ENCODE measurements around the gene PRDM16.
A peak's percentile ranks its signal among the peaks of the same experiment; 100 is the strongest.

The PRDM16 gene

DNA sequence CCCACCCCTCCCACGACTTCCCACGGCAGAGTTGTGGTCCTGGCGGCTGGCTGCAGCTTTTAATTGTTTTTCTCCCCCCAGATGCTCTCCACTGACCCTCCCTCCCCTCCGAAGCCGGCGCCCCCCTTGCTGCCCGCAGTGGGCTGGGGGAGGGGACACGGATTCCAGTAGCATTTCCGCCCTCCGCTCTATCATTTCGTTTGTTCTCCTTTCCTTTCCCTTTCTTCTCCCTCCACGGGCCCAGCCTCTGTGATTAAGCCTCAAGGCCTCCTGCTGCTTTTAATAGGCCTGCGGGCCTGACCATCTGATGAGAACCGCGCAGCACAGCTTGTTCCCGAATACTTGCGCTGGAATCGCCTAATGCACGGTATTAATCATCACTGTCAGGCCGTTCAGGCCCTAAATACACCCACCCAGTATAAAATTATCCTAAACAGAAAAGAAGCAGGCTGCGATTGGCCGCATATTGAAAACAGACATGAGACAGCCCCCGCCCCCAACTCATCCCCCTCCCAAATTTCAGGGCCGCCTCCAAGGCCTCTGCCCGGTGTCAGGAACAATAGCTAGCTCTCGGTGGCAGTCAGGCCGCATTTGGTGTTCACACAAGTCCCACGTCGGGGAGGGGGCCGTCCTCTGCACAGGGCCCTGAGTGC is 283.4 kb downstream of the PRDM16 start:
- peaks cover 7 to 53% of the 10 kb centered on the region in 2 donors for H3K4me1 ChIP-seq (ENCODE audit: control insufficient read depth in 2 of 2, insufficient read depth in 1 of 2, low read depth in 1 of 2, low read length in 2 of 2)

DNA sequence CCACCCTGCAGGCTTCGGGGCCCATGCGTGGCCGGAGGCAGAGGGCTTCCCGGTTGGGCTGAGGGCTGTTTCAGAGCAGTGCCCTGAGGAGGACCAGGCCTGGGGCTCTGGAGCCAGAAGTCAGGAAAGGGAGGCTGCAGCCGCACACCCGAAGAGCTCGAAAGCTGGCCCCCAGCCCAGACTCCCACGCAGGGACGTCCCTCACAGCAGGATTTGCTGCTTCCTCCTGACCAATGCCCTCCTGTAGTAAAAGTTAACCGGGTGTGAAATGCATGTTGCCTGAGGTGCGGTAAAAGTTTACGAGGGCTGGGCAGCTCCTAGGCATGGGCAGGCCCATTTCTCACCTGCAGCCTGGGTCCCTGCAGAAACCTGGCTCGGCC is 283.9 kb downstream of the PRDM16 start:
- Histone ChIP-seq H3K4me1 (ENCODE audit: control insufficient read depth in 2 of 2, insufficient read depth in 1 of 2, low read depth in 1 of 2, low read length in 2 of 2) (peaks cover 7 to 53% of the 10 kb centered on the region in 2 donors), H3K9me3 (replicated peaks in 1 of 2; ENCODE audit: control insufficient read depth in 2 of 2, insufficient read depth in 1 of 2, low read depth in 1 of 2, low read length in 2 of 2) (no peaks in the 10 kb centered on the region), H3K36me3 (replicated peaks in 1 of 2; ENCODE audit: control insufficient read depth in 2 of 2, insufficient read depth in 2 of 2, low read length in 2 of 2) (no peaks in the 10 kb centered on the region), H2BK12ac (ENCODE audit: low read length) (peak overlapping the region; percentile 80), H2BK15ac (ENCODE audit: low read length) (peak overlapping the region; percentile 91), H3K23ac (ENCODE audit: low read depth, low read length, poor library complexity) (peak overlapping the region; percentile 62), H4K8ac (ENCODE audit: low read depth, low read length) (peak overlapping the region; percentile 72), H2BK120ac (ENCODE audit: low read depth, low read length) (peak overlapping the region; percentile 99), H3K14ac (ENCODE audit: low read length) (peak overlapping the region; percentile 67), H3K27me3 (ENCODE audit: control insufficient read depth in 3 of 3, insufficient read depth in 3 of 3, low read depth in 1 of 3, low read length in 3 of 3) (peaks cover 0 to 68% (median 0%) of the 10 kb centered on the region in 3 experiments), H4K91ac (ENCODE audit: low read depth, low read length, poor library complexity) (peak overlapping the region; percentile 96), H3K27ac (replicated peaks; ENCODE audit: low read length) (peak overlapping the region; percentile 97), H2AK5ac (ENCODE audit: low read depth, low read length) (peak overlapping the region; percentile 77), H2AFZ (ENCODE audit: low read length) (peak overlapping the region; percentile 87), H3K4ac (ENCODE audit: low read length) (peak overlapping the region; percentile 4), H3K4me2 (ENCODE audit: insufficient read depth, low read length, poor library complexity, severe bottlenecking) (peak overlapping the region; percentile 58), H2BK5ac (ENCODE audit: low read length) (peak overlapping the region; percentile 100), H3K79me1 (ENCODE audit: low read depth, low read length) (peaks cover 4% of the 10 kb centered on the region), H3K4me3 (ENCODE audit: low read length in 2 of 2) (no peak overlapping the region), H3K18ac (ENCODE audit: low read length) (peak overlapping the region; percentile 99), H3K9ac (ENCODE audit: low read depth, low read length, poor library complexity) (peak overlapping the region; percentile 86)
- no peak for DNase-seq (ENCODE audit: low spot score)
- WGBS, 2 donors (ENCODE audit: extremely low coverage in 2 of 2, insufficient read length in 2 of 2, insufficient replicate concordance in 1 of 2) = no CpG with 5 or more reads among the region's 13 CpGs

More for the DNA sequence above, 283.4 kb downstream of the PRDM16 start:
- Histone ChIP-seq H3K79me1 (ENCODE audit: low read depth, low read length) (peaks cover 4% of the 10 kb centered on the region), H2AFZ (ENCODE audit: low read length) (peak overlapping the region; percentile 87), H3K14ac (ENCODE audit: low read length) (peak overlapping the region; percentile 67), H2BK120ac (ENCODE audit: low read depth, low read length) (peak overlapping the region; percentile 99), H3K4me3 (ENCODE audit: low read length in 2 of 2) (no peak overlapping the region), H3K36me3 (replicated peaks in 1 of 2; ENCODE audit: control insufficient read depth in 2 of 2, insufficient read depth in 2 of 2, low read length in 2 of 2) (no peaks in the 10 kb centered on the region), H2BK12ac (ENCODE audit: low read length) (peak overlapping the region; percentile 100), H2BK15ac (ENCODE audit: low read length) (peak overlapping the region; percentile 97), H4K8ac (ENCODE audit: low read depth, low read length) (peak overlapping the region; percentile 72), H2AK5ac (ENCODE audit: low read depth, low read length) (peak overlapping the region; percentile 96), H3K4me2 (ENCODE audit: insufficient read depth, low read length, poor library complexity, severe bottlenecking) (peak overlapping the region; percentile 58), H3K9me3 (replicated peaks in 1 of 2; ENCODE audit: control insufficient read depth in 2 of 2, insufficient read depth in 1 of 2, low read depth in 1 of 2, low read length in 2 of 2) (no peaks in the 10 kb centered on the region), H3K27me3 (ENCODE audit: control insufficient read depth in 3 of 3, insufficient read depth in 3 of 3, low read depth in 1 of 3, low read length in 3 of 3) (peaks cover 0 to 68% (median 0%) of the 10 kb centered on the region in 3 experiments), H3K23ac (ENCODE audit: low read depth, low read length, poor library complexity) (peak overlapping the region; percentile 96), H4K91ac (ENCODE audit: low read depth, low read length, poor library complexity) (peak overlapping the region; percentile 99), H3K18ac (ENCODE audit: low read length) (peak overlapping the region; percentile 100), H2BK5ac (ENCODE audit: low read length) (peak overlapping the region; percentile 100), H3K4ac (ENCODE audit: low read length) (peak overlapping the region; percentile 99), H3K9ac (ENCODE audit: low read depth, low read length, poor library complexity) (peak overlapping the region; percentile 86), H3K27ac (replicated peaks; ENCODE audit: low read length) (peak overlapping the region; percentile 97)
- no CpG with 5 or more reads among the region's 30 CpGs for WGBS, 2 donors (ENCODE audit: extremely low coverage in 2 of 2, insufficient read length in 2 of 2, insufficient replicate concordance in 1 of 2)
- DNase-seq (ENCODE audit: low spot score) = peak; percentile 88

GRCh38 chr1:3353876-3354275 is 284.9 kb downstream of the PRDM16 start:
- Histone ChIP-seq H3K9ac (ENCODE audit: low read depth, low read length, poor library complexity) (no peak overlapping the region), H3K4me1 (ENCODE audit: control insufficient read depth in 2 of 2, insufficient read depth in 1 of 2, low read depth in 1 of 2, low read length in 2 of 2) (peaks cover 7 to 44% of the 10 kb centered on the region in 2 donors), H3K23ac (ENCODE audit: low read depth, low read length, poor library complexity) (peak overlapping the region; percentile 62), H3K4me2 (ENCODE audit: insufficient read depth, low read length, poor library complexity, severe bottlenecking) (no peak overlapping the region), H3K4me3 (ENCODE audit: low read length in 2 of 2) (no peak overlapping the region), H3K18ac (ENCODE audit: low read length) (peak overlapping the region; percentile 99), H3K14ac (ENCODE audit: low read length) (no peak overlapping the region), H2BK120ac (ENCODE audit: low read depth, low read length) (peak overlapping the region; percentile 99), H2AFZ (ENCODE audit: low read length) (no peak overlapping the region), H4K8ac (ENCODE audit: low read depth, low read length) (no peak overlapping the region), H3K27me3 (ENCODE audit: control insufficient read depth in 3 of 3, insufficient read depth in 3 of 3, low read depth in 1 of 3, low read length in 3 of 3) (peaks cover 0 to 72% (median 0%) of the 10 kb centered on the region in 3 experiments), H3K79me1 (ENCODE audit: low read depth, low read length) (peaks cover 3% of the 10 kb centered on the region), H3K36me3 (replicated peaks in 1 of 2; ENCODE audit: control insufficient read depth in 2 of 2, insufficient read depth in 2 of 2, low read length in 2 of 2) (no peaks in the 10 kb centered on the region), H2AK5ac (ENCODE audit: low read depth, low read length) (peak overlapping the region; percentile 77), H3K27ac (replicated peaks; ENCODE audit: low read length) (peak overlapping the region; percentile 97), H3K4ac (ENCODE audit: low read length) (no peak overlapping the region), H3K9me3 (replicated peaks in 1 of 2; ENCODE audit: control insufficient read depth in 2 of 2, insufficient read depth in 1 of 2, low read depth in 1 of 2, low read length in 2 of 2) (no peaks in the 10 kb centered on the region), H2BK12ac (ENCODE audit: low read length) (no peak overlapping the region), H2BK15ac (ENCODE audit: low read length) (peak overlapping the region; percentile 91), H4K91ac (ENCODE audit: low read depth, low read length, poor library complexity) (peak overlapping the region; percentile 56), H2BK5ac (ENCODE audit: low read length) (peak overlapping the region; percentile 100)
- DNase-seq (ENCODE audit: low spot score) = no peak
- no CpG with 5 or more reads among the region's 8 CpGs for WGBS, 2 donors (ENCODE audit: extremely low coverage in 2 of 2, insufficient read length in 2 of 2, insufficient replicate concordance in 1 of 2)

DNA sequence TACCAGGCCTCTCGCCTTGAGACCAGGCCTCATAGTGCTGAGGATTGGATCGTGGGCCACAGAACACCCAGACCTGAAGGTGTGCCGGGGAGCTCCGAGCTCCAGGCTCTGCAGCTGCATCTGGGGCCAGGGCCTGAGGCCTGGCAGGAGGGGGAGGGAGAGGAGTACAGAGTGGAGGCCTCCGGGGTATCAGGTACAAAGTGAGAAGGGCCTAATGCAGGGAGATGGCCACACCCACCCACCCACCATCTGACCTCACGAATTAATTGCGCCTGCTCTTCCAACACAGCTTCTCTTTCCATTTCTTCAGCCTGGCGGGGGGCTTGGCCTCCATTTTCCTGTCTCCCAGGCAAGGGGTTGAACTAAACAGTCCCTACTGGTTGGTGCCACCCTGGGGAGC is 286.1 kb downstream of the PRDM16 start:
- Histone ChIP-seq H3K27ac (replicated peaks; ENCODE audit: low read length) (no peak overlapping the region), H3K14ac (ENCODE audit: low read length) (peak overlapping the region; percentile 86), H3K4ac (ENCODE audit: low read length) (peak overlapping the region; percentile 93), H4K8ac (ENCODE audit: low read depth, low read length) (no peak overlapping the region), H3K4me2 (ENCODE audit: insufficient read depth, low read length, poor library complexity, severe bottlenecking) (no peak overlapping the region), H3K27me3 (ENCODE audit: control insufficient read depth in 3 of 3, insufficient read depth in 3 of 3, low read depth in 1 of 3, low read length in 3 of 3) (peaks cover 0 to 79% (median 0%) of the 10 kb centered on the region in 3 experiments), H4K91ac (ENCODE audit: low read depth, low read length, poor library complexity) (no peak overlapping the region), H2AK5ac (ENCODE audit: low read depth, low read length) (peak overlapping the region; percentile 97), H3K79me1 (ENCODE audit: low read depth, low read length) (peaks cover 3% of the 10 kb centered on the region), H3K9ac (ENCODE audit: low read depth, low read length, poor library complexity) (peak overlapping the region; percentile 76), H2BK120ac (ENCODE audit: low read depth, low read length) (no peak overlapping the region), H3K4me1 (ENCODE audit: control insufficient read depth in 2 of 2, insufficient read depth in 1 of 2, low read depth in 1 of 2, low read length in 2 of 2) (peaks cover 7 to 37% of the 10 kb centered on the region in 2 donors), H3K9me3 (replicated peaks in 1 of 2; ENCODE audit: control insufficient read depth in 2 of 2, insufficient read depth in 1 of 2, low read depth in 1 of 2, low read length in 2 of 2) (no peaks in the 10 kb centered on the region), H2BK5ac (ENCODE audit: low read length) (no peak overlapping the region), H3K4me3 (ENCODE audit: low read length in 2 of 2) (no peak overlapping the region), H2BK12ac (ENCODE audit: low read length) (peak overlapping the region; percentile 82), H3K36me3 (replicated peaks in 1 of 2; ENCODE audit: control insufficient read depth in 2 of 2, insufficient read depth in 2 of 2, low read length in 2 of 2) (no peaks in the 10 kb centered on the region), H3K23ac (ENCODE audit: low read depth, low read length, poor library complexity) (peak overlapping the region; percentile 23), H2AFZ (ENCODE audit: low read length) (no peak overlapping the region), H2BK15ac (ENCODE audit: low read length) (peak overlapping the region; percentile 94), H3K18ac (ENCODE audit: low read length) (peak overlapping the region; percentile 96)
- DNase-seq (ENCODE audit: low spot score) = no peak
- no CpG with 5 or more reads among the region's 8 CpGs for WGBS, 2 donors (ENCODE audit: extremely low coverage in 2 of 2, insufficient read length in 2 of 2, insufficient replicate concordance in 1 of 2)

Data from neuronal stem cell (in vitro differentiated cells).